Measurements from ENCODE around the gene TRIM33. TPM values are rescaled to one million over a fixed set of nuclear protein-coding genes. Genes with fewer than 3 reads are reported as not detected.

TRIM33 gene
- total and polyA plus RNA-seq, 10 of the 15 experiments (the other 5 are each of a cell fraction or from before 2014, with no cell fraction given) = 9.0 to 40.3 (median 22.0) TPM

GRCh38 chr1:114441332-114441731, 69.7 kb downstream of the TRIM33 start:
- H4K20me1 ChIP-seq (ENCODE audit: control insufficient read depth, insufficient read depth) = no peaks in the 10 kb centered on the region
- ATAC-seq (no peak), FAIRE-seq (peak; percentile 31), DNase-seq (ENCODE audit: low read depth, low spot score) (no peak)
- TF ChIP-seq CTCF (IDR thresholded peaks at IDR 0.05 in 2 of 3, conservative IDR thresholded peaks at IDR 0.05 in 1 of 3; ENCODE audit: control insufficient read depth in 2 of 3, extremely low read depth in 1 of 3, insufficient read depth in 1 of 3, low read depth in 3 of 3, low read length in 3 of 3) = no peak
- no peak for TF ChIP-seq MLLT1 (IDR thresholded peaks at IDR 0.05)
- no peak for TF ChIP-seq USF1 (IDR thresholded peaks at IDR 0.05; ENCODE audit: borderline replicate concordance, extremely low read length, insufficient read depth, low read depth, low read length)
- no peak for TF ChIP-seq ATF7 (IDR thresholded peaks at IDR 0.05; ENCODE audit: low read depth)
- no peak for TF ChIP-seq POLR2AphosphoS2 (IDR thresholded peaks at IDR 0.05; ENCODE audit: low read depth, low read length)
- TF ChIP-seq FOS (IDR thresholded peaks at IDR 0.05; ENCODE audit: borderline replicate concordance, extremely low read depth, insufficient read length) = no peak
- no peak for TF ChIP-seq RBBP5 (conservative IDR thresholded peaks at IDR 0.05)
- TF ChIP-seq WRNIP1 (IDR thresholded peaks at IDR 0.05; ENCODE audit: borderline replicate concordance, low read depth, low read length) = no peak
- no peak for TF ChIP-seq SUPT20H (IDR thresholded peaks at IDR 0.05; ENCODE audit: borderline replicate concordance, control insufficient read depth, low read depth, low read length)
- TF ChIP-seq CHD2 (IDR thresholded peaks at IDR 0.05; ENCODE audit: borderline replicate concordance, low read depth, low read length) = no peak
- no peaks in the 10 kb centered on the region; a peak in 1 of 4 replicates for H3K36me3 ChIP-seq (ENCODE audit: control insufficient read depth in 2 of 2, insufficient read depth in 2 of 2, low read length in 1 of 2)
- ChIA-PET POLR2A (interaction anchor here (1.0 kb wide), 1 partner anchor 15 kb away, joined by 3 read pairs; no protein-coding TSS in a partner anchor), CTCF (interaction anchor here (0.7 kb wide), 1 partner anchor 13 kb away, joined by 5 read pairs; no protein-coding TSS in a partner anchor), RAD21 (ENCODE audit: unreplicated experiment) (no interaction called here), SMC1A (ENCODE audit: uncharacterized antibody, unreplicated experiment) (interaction anchor here (1.2 kb wide), 1 partner anchor 26 kb away, joined by 3 read pairs; no protein-coding TSS in a partner anchor)
- no peaks in the 10 kb centered on the region for H3K27me3 ChIP-seq (replicated peaks in 1 of 2; ENCODE audit: control insufficient read depth in 2 of 2, insufficient read depth in 2 of 2, low read length in 1 of 2)
- no peak overlapping the region for H3K27ac ChIP-seq (ENCODE audit: control insufficient read depth, insufficient read depth)
- no TSS peak for BruUV-seq (replicated peaks)
- no peak overlapping the region for H3K4me2 ChIP-seq (ENCODE audit: control insufficient read depth, insufficient read depth)
- H2AFZ ChIP-seq (ENCODE audit: control insufficient read depth, low read depth, low read length) = no peak overlapping the region
- H3K4me3 ChIP-seq = no peak overlapping the region
- intact Hi-C loops (cut with micrococcal nuclease; ENCODE audit: unreplicated experiment) = no loop called here
- in situ Hi-C loops (cut with MboI) = no loop called here
- no peaks in the 10 kb centered on the region for H3K79me2 ChIP-seq (ENCODE audit: control insufficient read depth, insufficient read depth, low read length)
- no peaks in the 10 kb centered on the region for H3K4me1 ChIP-seq (ENCODE audit: control insufficient read depth, insufficient read depth, low read length)
- no peak overlapping the region for H3K9ac ChIP-seq (ENCODE audit: control insufficient read depth, insufficient read depth, low read length)
- WGBS (ENCODE audit: insufficient coverage, insufficient replicate concordance, low lambda C conversion rate, missing lambda C conversion rate) = 98% methylated on average over 3 of the region's 3 CpGs
- H3K9me3 ChIP-seq (replicated peaks; ENCODE audit: control insufficient read depth, insufficient read depth, low read length) = no peaks in the 10 kb centered on the region
